D721Med (cell line): ENCODE measurements around the gene CAPN5.

Experiments used
- DNase-seq: peaks from one replicate; pipeline ENCODE4 v3.0.0; 2011; ENCODE audit warnings: low spot score; ENCODE audit not compliant: insufficient read length
- FAIRE-seq: peaks from 2 replicates; lab custom pipeline; 2011; peaks lifted over from hg19 to GRCh38; lab: Jason Lieb, UNC
- TF ChIP-seq, protein P1 (sequence below): IDR thresholded peaks from 2 replicates; pipeline ENCODE4 v1.5.1; 2012; ENCODE audit warnings: mild to moderate bottlenecking, control low read depth; ENCODE audit not compliant: insufficient read depth; ENCODE audit errors: missing control alignments

CAPN5 gene

DNA sequence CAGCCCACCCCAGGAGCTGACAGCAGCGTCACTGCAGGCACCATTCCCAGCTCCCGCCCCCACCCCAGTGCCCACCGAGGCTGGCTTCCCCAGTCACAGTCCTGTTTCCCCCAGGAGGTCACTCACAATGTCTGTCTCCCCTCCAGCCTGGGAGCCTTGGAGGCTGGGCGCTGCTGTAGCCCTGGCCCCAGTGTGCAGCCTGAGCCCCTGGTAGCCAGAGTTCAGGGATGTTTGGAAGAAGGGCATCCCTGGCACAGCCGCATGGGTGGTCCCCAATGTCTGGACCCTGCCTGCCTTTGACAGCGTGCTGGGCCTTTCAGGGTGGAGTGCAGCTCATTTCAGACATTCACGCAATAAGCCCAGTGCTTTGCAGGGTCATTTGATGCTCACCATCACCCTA is 4.3 kb downstream of the CAPN5 start:
- no peak for FAIRE-seq
- TF ChIP-seq, protein P1, sequence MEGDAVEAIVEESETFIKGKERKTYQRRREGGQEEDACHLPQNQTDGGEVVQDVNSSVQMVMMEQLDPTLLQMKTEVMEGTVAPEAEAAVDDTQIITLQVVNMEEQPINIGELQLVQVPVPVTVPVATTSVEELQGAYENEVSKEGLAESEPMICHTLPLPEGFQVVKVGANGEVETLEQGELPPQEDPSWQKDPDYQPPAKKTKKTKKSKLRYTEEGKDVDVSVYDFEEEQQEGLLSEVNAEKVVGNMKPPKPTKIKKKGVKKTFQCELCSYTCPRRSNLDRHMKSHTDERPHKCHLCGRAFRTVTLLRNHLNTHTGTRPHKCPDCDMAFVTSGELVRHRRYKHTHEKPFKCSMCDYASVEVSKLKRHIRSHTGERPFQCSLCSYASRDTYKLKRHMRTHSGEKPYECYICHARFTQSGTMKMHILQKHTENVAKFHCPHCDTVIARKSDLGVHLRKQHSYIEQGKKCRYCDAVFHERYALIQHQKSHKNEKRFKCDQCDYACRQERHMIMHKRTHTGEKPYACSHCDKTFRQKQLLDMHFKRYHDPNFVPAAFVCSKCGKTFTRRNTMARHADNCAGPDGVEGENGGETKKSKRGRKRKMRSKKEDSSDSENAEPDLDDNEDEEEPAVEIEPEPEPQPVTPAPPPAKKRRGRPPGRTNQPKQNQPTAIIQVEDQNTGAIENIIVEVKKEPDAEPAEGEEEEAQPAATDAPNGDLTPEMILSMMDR, result no peak
- DNase-seq, result no peak

DNA sequence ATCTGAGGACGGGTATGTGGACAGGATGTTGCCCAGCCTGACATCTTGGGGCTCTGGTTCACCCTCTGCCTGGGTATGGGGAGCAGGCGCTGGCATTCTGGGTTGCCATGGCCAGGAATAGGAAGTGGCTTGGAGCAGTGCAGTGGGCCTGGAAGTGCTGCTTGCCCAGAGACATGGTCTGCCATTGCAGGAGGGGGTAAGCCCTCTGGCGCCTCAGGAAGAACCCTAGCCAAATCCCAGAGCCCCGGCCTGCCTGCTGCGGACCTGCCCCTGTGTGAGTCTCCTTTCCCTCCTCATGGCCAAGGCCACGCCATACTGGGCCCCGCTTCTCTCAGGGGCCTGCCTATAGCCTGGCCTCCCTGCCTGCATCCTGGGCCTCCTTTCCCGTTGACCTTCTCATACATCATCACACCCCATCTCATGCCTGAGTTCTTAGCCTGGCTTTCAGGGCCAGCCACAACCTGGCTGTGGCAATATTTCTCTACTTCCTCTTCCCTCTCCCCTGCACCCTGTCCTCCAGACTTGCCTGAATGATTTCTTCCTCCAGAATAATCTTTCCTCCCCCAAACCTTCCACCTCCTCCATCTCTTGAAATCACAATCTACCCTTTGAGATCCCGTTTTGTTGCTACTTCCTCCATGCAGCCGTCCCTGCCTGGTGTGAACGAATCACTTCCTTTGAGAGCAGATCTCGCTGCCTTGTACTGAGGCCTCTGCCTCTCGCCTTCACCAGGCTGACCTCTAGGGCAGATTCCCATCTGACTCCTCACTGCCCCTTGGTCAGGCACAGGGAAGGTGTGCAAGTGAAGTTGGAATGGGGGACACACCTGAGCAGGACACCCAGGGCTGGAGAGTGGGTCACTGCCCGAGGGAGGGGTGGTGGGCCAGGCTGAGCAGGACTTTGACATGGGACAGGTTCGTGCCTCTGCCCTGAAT is 5.2 kb downstream of the CAPN5 start:
- no peak for DNase-seq
- no peak for FAIRE-seq
- TF ChIP-seq, protein P1, result no peak

DNA sequence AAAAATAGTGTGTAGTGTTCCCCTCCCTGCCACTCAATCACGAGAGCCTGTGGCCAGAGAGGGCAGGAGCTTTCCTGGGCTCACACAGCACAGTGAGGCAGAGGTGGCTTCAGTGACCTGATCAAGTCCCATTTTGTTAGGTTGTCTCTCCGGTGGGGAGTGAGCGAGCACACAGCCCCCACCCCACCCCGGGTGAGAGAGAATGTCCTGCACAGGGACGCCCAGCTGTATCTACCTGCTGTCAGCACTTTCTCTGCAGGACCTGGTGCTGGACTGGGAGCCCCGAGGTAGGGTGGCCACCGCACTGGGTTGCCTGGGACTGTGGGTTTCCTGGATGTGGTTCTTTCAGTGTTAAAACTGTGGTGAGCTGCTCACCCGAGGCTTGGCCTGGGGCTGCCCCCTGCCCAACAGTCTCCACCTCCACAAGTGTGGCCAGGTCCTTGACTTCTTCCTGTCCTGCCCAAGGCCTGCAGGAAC is 6.1 kb downstream of the CAPN5 start:
- no peak for DNase-seq
- TF ChIP-seq, protein P1, result no peak
- no peak for FAIRE-seq

DNA sequence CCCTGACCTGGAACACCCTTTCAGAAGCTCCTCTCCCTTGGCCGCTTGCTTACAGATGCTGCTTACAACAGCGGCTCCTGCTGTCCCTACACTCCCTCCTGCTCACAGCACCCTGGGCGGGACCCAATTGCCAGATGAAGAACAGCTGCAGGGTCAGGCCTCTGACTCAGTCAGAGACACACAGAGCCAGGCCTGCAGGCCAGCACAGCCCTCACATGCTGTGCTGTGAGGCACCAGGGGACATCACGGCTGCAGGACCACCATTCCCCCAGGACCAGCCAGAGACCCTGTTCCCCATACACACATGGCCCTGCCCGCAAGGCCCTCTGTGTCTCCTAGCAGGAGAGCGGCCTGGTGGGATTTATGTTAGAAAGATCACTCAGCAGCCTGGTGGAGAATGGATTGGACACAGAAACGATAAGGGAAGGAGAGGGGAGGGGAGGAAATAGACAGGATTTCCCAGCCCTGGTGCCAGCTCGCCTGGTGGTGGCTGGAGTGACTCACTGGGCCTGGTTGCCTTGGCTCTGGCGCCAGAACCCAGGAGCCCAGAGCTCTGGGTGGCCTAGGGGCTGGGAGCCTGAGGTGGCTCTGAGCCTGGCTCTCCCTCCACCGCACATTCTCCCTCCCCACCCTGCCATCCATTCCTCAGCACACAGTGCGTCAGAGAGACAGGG is 6.7 kb downstream of the CAPN5 start:
- FAIRE-seq (no peak), DNase-seq (peak; percentile 18)
- TF ChIP-seq, protein P1, result no peak

DNA sequence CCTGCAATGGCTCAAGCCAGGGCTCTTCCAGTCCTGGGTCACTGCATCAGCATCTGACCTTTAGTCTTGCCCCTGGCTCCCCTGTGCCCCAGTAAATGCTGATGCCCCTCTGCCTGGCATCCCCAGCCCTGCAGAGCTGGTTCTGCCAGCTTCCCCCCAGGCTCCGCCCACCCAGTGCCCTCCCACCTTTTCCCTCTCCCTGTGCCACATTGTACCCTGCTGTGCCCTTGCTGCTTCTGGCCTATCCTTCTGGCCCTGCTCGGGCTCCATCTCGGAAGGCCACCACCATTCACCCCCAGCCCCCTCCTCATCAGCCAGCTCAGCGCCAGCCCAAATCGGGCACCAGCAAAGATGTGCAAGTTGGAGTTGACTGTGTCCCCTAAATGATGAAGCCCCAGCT is 7.4 kb downstream of the CAPN5 start:
- DNase-seq (no peak), FAIRE-seq (no peak)
- TF ChIP-seq, protein P1, result no peak

DNA sequence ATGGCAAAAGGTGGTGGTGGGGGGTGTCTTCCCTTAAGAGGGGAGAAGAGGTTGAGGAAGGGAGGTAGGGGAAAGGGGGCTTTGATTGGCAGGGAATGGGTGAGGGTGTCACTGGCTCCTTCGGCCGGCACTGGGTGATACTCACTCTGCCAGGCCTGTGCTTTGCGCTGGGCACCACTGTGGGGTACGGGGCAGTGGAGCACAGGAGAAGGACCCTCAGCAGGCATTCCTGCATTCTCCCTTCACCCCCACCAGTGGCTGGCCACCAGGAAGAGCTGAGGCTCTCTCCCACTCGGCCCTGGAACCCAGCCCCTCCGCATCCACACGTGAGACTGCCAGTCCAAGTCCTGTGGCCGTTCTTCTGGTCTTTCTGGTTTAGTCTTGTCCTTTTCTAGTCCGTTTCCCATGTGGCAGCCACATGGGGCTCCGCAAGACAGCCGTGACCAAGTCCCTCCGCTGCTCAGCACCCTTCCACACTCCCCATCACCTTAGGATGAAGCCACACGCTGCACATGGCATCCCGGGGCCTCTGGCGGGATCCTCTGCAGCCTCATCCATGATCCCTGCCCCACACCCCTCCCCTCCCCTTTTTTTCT is 8.0 kb downstream of the CAPN5 start:
- no peak for DNase-seq
- TF ChIP-seq, protein P1, result no peak
- no peak for FAIRE-seq
